ENCODE results near the gene CNIH2.
"Not testable (repeated sequence)": the region's sequence is repeated elsewhere in the genome, so short reads cannot be mapped to it uniquely, and the experiment has no call there.

CNIH2 gene

DNA sequence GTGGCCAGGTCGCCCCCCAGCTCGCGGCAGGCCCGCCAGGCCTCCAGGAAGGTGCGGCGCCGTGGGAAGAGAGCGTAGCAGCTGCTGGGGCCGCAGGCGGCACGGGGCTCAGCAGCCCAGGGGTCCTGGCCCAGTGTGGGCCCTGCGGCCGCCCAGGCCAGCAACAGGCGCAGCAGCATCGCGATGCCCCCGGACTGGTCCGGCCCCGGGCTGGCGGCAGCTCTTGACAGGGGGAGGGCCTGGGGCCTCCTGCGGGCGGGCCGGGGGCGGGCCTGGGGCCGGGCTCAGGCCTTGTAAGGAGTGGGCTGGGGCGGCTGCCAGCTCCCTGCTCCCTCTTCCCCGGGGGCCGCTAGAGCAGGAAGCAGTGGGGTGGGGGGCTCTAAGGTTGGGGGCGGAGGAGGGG lies 38.9 kb downstream of the CNIH2 start, which contains the start of gene CD248:
Gene CD248, minus strand, starts transcription at position 196 of the 403 bp plus-strand sequence. Its CDS starts 17 bp downstream, at position 179.
- DNase-seq: no peak

DNA sequence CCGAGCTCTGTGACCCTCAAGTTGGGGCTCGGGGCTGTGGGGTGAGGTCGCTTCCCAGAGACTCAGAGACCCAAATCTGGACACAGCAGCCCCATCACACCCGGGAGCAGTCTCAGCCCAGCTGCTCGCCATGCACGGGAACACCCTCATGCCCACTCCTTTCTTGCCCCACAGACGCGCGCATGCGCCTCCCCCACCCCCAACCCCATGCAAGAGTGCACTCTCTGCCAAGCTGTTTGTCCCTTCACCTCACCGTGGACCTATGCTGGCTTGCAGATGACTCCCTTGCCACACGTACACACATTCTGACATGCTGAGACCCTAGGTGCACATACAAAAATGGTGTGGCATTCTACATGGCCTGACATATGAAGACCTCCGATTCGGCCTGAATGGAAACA lies 39.3 kb downstream of the CNIH2 start:
- no peak for DNase-seq

DNA sequence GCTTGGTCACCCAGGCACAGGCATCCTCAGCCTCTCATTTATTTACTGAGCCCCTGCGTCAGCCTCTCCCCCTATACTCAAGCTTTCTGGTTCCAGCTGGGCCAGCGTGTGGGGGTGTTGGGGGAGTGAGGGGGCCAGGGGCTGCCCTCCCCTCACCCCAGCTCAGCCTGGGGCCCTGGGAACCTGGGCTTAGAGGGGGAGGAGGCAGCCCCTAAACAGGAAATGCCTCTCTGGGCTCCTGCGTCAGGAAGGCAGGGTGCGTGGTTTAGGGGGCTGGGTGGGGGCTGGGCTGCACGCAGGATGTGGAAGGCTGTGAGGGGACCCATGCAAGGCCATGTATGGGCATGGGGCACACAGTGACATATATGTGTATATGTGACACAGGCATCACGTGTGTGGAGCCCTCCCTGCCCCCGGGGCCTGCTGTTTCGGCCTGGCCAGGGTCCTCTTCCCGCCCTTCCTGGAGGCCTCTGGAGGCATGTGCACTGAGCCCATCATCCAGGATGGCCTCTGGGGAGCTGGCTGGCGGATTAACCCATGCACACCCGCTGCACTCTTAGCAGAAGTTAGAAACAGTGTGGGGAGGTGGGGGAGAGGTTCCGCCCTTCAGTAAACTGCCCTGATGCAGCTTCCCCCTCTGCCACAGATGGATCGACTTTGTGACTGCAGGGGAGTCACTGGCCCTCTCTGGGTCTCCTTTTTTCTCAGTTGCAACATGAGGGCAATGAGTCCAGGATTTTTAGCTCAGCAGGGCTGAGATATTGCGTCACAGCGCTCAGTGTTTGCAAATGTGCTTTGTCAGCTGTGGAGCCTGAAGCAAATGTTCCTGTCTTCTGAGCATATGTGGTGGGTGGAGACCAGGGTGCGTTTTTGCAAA lies 40.0 kb downstream of the CNIH2 start:
- peak; percentile 75 to 79 for DNase-seq

GRCh38 chr11:66318600-66318970 lies 40.6 kb downstream of the CNIH2 start:
- DNase-seq: no peak

DNA sequence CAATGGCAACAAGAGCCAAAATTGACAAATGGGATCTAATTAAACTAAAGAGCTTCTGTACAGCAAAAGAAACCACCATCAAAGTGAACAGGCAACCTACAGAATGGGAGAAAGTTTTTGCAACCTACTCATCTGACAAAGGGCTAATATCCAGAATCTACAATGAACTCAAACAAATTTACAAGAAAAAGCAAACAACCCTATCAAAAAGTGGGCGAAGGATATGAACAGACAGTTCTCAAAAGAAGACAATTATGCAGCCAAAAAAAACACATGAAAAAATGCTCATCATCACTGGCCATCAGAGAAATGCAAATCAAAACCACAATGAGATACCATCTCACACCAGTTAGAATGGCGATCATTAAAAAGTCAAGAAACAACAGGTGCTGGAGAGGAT lies 42.3 kb downstream of the CNIH2 start:
- DNase-seq: not testable (repeated sequence)

- not testable (repeated sequence) for DNase-seq
Observed at GRCh38 chr11:66320748-66321147, 42.8 kb downstream of the CNIH2 start.

DNA sequence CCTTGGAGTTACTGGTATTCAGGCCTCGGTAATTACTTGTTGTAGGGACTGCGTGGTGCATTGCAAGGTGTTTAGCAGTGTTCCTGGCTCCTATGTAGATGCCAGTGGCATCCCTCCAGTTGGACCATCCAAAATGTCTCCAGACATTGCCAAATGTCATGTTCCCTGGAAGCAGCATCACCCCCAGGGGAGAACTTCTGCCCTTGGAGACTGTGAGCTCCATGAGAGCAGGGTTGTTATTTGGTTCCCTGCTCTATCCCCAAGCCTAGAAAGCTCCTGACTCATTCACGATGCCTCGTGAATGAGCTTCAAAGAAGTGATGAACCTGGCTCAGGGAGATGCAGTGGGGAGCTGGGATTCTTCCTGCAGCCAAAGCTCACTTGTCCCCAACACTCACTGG lies 43.6 kb downstream of the CNIH2 start:
- no peak for DNase-seq

- no peak for DNase-seq
Observed at GRCh38 chr11:66322732-66323427, 44.9 kb downstream of the CNIH2 start.

GRCh38 chr11:66323684-66324083 lies 45.7 kb downstream of the CNIH2 start:
- DNase-seq: no peak

DNA sequence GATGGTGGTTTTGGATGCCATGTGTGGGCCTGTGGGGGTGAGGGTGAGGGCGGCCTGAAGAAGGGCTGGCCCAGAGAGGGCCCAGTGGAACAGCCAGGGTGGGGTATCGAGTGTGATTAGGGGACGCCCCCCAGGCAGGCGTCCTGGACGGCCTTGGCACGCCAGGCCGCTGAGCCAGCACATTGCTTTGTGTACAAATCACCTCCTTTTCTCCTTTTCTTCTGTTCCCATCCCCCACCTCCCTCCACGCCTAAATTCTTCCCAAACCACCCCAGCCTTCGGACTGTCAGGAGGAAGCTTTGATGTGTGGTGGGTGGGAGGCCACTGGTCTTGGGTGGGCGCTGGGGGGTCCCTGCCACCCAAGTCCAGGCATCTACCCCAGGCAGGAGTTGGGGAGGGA lies 46.7 kb downstream of the CNIH2 start:
- DNase-seq: no peak

- no peak for DNase-seq
Observed at GRCh38 chr11:66325263-66325671, 47.3 kb downstream of the CNIH2 start.

- DNase-seq: no peak
Observed at GRCh38 chr11:66326261-66327111, 48.5 kb downstream of the CNIH2 start.

- DNase-seq: no peak
Observed at GRCh38 chr11:66327171-66328030, 49.4 kb downstream of the CNIH2 start.

DNA sequence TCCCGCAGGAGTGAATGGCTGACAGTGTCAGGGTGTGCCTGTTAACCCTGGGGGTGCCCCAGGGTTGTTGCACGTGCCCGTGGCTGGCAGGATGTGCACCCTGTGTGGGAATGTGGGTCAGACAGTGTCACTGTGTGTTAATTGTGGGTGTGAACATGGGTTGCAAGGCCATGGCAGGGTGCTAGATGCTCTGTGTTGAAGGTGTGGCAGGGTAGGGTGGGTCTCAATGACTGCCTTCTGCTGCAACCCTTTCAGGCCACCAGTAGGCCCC lies 50.0 kb downstream of the CNIH2 start:
- no peak for DNase-seq

GRCh38 chr11:66328302-66329144 lies 50.5 kb downstream of the CNIH2 start:
- DNase-seq: peak; percentile 77 to 84

GRCh38 chr11:66329165-66329673 lies 51.2 kb downstream of the CNIH2 start:
- DNase-seq: no peak

GRCh38 chr11:66330931-66331330 lies 53.0 kb downstream of the CNIH2 start:
- no peak for DNase-seq

DNA sequence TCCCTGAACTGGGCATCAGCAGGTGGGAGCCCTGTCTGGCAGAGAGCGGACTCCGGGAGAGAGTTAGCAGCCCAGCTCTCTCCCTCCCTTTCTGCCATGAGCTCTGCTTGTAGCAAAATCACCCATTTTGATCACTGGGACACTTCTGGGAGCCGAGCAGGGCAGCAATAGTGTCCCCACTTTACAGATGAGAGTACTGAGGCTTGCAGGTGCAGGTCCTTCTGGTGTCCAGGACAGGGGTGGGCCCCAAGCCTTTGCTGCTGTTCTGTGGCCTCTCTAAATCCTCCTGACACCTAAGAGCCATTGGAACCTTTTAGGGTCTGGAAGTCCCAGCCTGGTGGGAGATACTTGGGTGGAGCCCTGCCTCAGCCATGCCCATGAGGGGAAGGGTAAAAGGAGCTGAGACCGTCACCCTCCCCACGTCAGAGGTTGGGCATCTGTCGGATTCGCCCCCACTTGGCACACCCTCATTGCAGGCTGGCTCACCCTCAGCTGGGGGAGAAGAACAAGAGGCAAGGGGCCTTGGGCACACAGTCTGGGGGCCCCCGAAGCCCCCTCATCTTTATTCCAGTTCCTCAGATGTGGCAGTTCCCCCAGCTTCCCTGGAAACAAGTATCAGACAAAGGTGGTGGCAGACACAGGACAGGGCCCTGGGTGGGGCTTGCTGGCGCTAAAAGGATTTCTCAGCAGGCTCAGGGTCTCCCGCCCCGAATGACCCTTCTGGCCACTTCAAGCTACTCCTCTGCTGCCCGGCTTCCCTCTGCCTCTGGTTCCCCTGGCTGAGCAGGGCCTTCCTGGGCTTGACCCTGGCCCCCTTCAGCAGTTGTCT lies 53.8 kb downstream of the CNIH2 start:
- DNase-seq: no peak

- no peak for DNase-seq
Observed at GRCh38 chr11:66332371-66333219, 54.6 kb downstream of the CNIH2 start.

Data from Kasumi-1 (cell line).